ENCODE data around the gene ZNF621.

ZNF621 gene

GRCh38 chr3:40524568-40525285, at the start of gene ZNF621:
Gene ZNF621, plus strand, starts transcription at chr3:40524960. Its CDS starts 881 bp downstream, at chr3:40525841.
- peak within 1 kb of the TSS; percentile 72 for H3K27ac ChIP-seq
- peak; percentile 12 for DNase-seq (ENCODE audit: low read depth, low spot score)

- peak; percentile 6 for DNase-seq (ENCODE audit: low read depth, low spot score)
- H3K27ac ChIP-seq, result no peak within 1 kb of the TSS
Observed at GRCh38 chr3:40476478-40477470, 48.0 kb upstream of the ZNF621 start, which contains the start of gene ZNF619. Gene ZNF619, plus strand, starts transcription at chr3:40477122. Its CDS starts 858 bp downstream, at chr3:40477980.

GRCh38 chr3:40477666-40478065, 47.1 kb upstream of the ZNF621 start:
- no peak for DNase-seq (ENCODE audit: low read depth, low spot score)
- no peak overlapping the region for H3K27ac ChIP-seq

GRCh38 chr3:40487172-40487571, 37.6 kb upstream of the ZNF621 start:
- no peak for DNase-seq (ENCODE audit: low read depth, low spot score)
- no peak overlapping the region for H3K27ac ChIP-seq

GRCh38 chr3:40490916-40491315, 33.8 kb upstream of the ZNF621 start:
- no peak for DNase-seq (ENCODE audit: low read depth, low spot score)
- H3K27ac ChIP-seq, result no peak overlapping the region

- DNase-seq (ENCODE audit: low read depth, low spot score), result no peak
- H3K27ac ChIP-seq, result no peak overlapping the region
Observed at GRCh38 chr3:40494698-40495097, 30.1 kb upstream of the ZNF621 start.

GRCh38 chr3:40497288-40497687, 27.5 kb upstream of the ZNF621 start:
- no peak for DNase-seq (ENCODE audit: low read depth, low spot score)
- H3K27ac ChIP-seq, result no peak overlapping the region

GRCh38 chr3:40499952-40500351, 24.8 kb upstream of the ZNF621 start:
- H3K27ac ChIP-seq, result no peak overlapping the region
- DNase-seq (ENCODE audit: low read depth, low spot score), result no peak

GRCh38 chr3:40502034-40502433, 22.7 kb upstream of the ZNF621 start:
- no peak overlapping the region for H3K27ac ChIP-seq
- no peak for DNase-seq (ENCODE audit: low read depth, low spot score)

- peak overlapping the region; percentile 56 for H3K27ac ChIP-seq
- DNase-seq (ENCODE audit: low read depth, low spot score), result peak; percentile 96
Observed at GRCh38 chr3:40504636-40505430, 19.9 kb upstream of the ZNF621 start.

GRCh38 chr3:40505599-40506462, 18.9 kb upstream of the ZNF621 start, which contains the start of gene ZNF620:
Gene ZNF620, plus strand, starts transcription at chr3:40506039. Its CDS starts 314 bp downstream, at chr3:40506353.
- peak within 1 kb of the TSS; percentile 56 for H3K27ac ChIP-seq
- DNase-seq (ENCODE audit: low read depth, low spot score), result no peak

GRCh38 chr3:40511031-40511718, 13.6 kb upstream of the ZNF621 start:
- DNase-seq (ENCODE audit: low read depth, low spot score), result no peak
- H3K27ac ChIP-seq, result no peak overlapping the region

GRCh38 chr3:40516201-40516600, 8.6 kb upstream of the ZNF621 start:
- no peak overlapping the region for H3K27ac ChIP-seq
- no peak for DNase-seq (ENCODE audit: low read depth, low spot score)

GRCh38 chr3:40518067-40518466, 6.7 kb upstream of the ZNF621 start:
- no peak overlapping the region for H3K27ac ChIP-seq
- no peak for DNase-seq (ENCODE audit: low read depth, low spot score)

- H3K27ac ChIP-seq, result no peak overlapping the region
- DNase-seq (ENCODE audit: low read depth, low spot score), result no peak
Observed at GRCh38 chr3:40518848-40519247, 5.9 kb upstream of the ZNF621 start.

- H3K27ac ChIP-seq, result no peak overlapping the region
- no peak for DNase-seq (ENCODE audit: low read depth, low spot score)
Observed at GRCh38 chr3:40521254-40521653, 3.5 kb upstream of the ZNF621 start.

- DNase-seq (ENCODE audit: low read depth, low spot score), result no peak
- H3K27ac ChIP-seq, result peak overlapping the region; percentile 72
Observed at GRCh38 chr3:40523781-40524180, 979 bp upstream of the ZNF621 start.

- peak overlapping the region; percentile 72 for H3K27ac ChIP-seq
- DNase-seq (ENCODE audit: low read depth, low spot score), result no peak
Observed at GRCh38 chr3:40524222-40524567, 565 bp upstream of the ZNF621 start.

- H3K27ac ChIP-seq, result no peak overlapping the region
- no peak for DNase-seq (ENCODE audit: low read depth, low spot score)
Observed at GRCh38 chr3:40528426-40528825, 3.7 kb downstream of the ZNF621 start.

Data from epithelial cell of prostate (primary cell).